Keratinocyte (primary cell): ENCODE results near the gene UMODL1. TPM values are rescaled to one million over a fixed set of nuclear protein-coding genes. Genes with fewer than 3 reads are reported as not detected.

ENCODE experiments used
- DNase-seq: peaks from one replicate; pipeline ENCODE4 v3.0.0-alpha.2; 2011; ENCODE audit warnings: low read depth, missing footprints, low spot score
- FAIRE-seq: peaks from 2 replicates; lab custom pipeline; 2011; peaks lifted over from hg19 to GRCh38; lab: Jason Lieb, UNC
- H2AFZ ChIP-seq: 2 replicates; pipeline ENCODE4 v1.6.0; 2012; ENCODE audit warnings: low read length, control low read depth, inconsistent platforms; ENCODE audit not compliant: control insufficient read depth
- H3K27ac ChIP-seq: 2 replicates; pipeline ENCODE4 v1.5.1; 2011; ENCODE audit warnings: low read length; ENCODE audit not compliant: control insufficient read depth, insufficient read depth
- H3K27me3 ChIP-seq: 3 replicates; pipeline ENCODE4 v1.6.0; 2011; ENCODE audit warnings: low read length; ENCODE audit not compliant: control insufficient read depth, insufficient read depth; ENCODE audit errors: extremely low read depth
- H3K36me3 ChIP-seq, 2 experiments: 2 replicates in 1 of 2; 3 replicates in 1 of 2; pipeline ENCODE4 v1.5.1; 2011; ENCODE audit warnings: low read length in 2 of 2, mild to moderate bottlenecking in 1 of 2; ENCODE audit not compliant: control insufficient read depth in 2 of 2, insufficient read depth in 2 of 2; ENCODE audit errors: extremely low read depth in 1 of 2
- H3K4me1 ChIP-seq: 3 replicates; pipeline ENCODE4 v1.5.1; 2011; ENCODE audit warnings: low read length; ENCODE audit not compliant: control insufficient read depth, insufficient read depth; ENCODE audit errors: extremely low read depth
- H3K4me2 ChIP-seq: 3 replicates; pipeline ENCODE4 v1.6.0; 2011; ENCODE audit warnings: low read depth, low read length; ENCODE audit not compliant: control insufficient read depth, insufficient read depth; ENCODE audit errors: extremely low read depth
- H3K4me3 ChIP-seq, 3 experiments: fragments of 200-600 bp in 1 of 3; sonication (generic) in 1 of 3; 2 replicates in 2 of 3; 3 replicates in 1 of 3; pipeline ENCODE4 v1.5.1; 2011 to 2016; ENCODE audit warnings: low read length in 3 of 3, mild to moderate bottlenecking in 3 of 3, control low read depth in 2 of 3, inconsistent platforms in 1 of 3, low read depth in 1 of 3, mixed read lengths in 1 of 3, mixed run types in 1 of 3, moderate library complexity in 1 of 3; ENCODE audit not compliant: control insufficient read depth in 2 of 3, insufficient read depth in 2 of 3; ENCODE audit errors: extremely low read depth in 1 of 3
- H3K79me2 ChIP-seq: 2 replicates; pipeline ENCODE4 v1.6.0; 2012; ENCODE audit warnings: low read length; ENCODE audit not compliant: control insufficient read depth, insufficient read depth
- H3K9ac ChIP-seq: 3 replicates; pipeline ENCODE4 v1.6.0; 2011; ENCODE audit warnings: low read length; ENCODE audit not compliant: control insufficient read depth, insufficient read depth; ENCODE audit errors: extremely low read depth
- H3K9me1 ChIP-seq: 3 replicates; pipeline ENCODE4 v1.6.0; 2011; ENCODE audit warnings: low read length; ENCODE audit not compliant: control insufficient read depth, insufficient read depth; ENCODE audit errors: extremely low read depth
- H3K9me3 ChIP-seq: 2 replicates; pipeline ENCODE4 v1.5.1; 2012; ENCODE audit warnings: low read depth, low read length; ENCODE audit not compliant: control insufficient read depth
- H4K20me1 ChIP-seq: 3 replicates; pipeline ENCODE4 v1.6.0; 2011; ENCODE audit warnings: low read length; ENCODE audit not compliant: control insufficient read depth, insufficient read depth; ENCODE audit errors: extremely low read depth
- EZH2 ChIP-seq: IDR thresholded peaks from one replicate; pipeline ENCODE4 v1.6.1; 2012; ENCODE audit warnings: inconsistent platforms, mild to moderate bottlenecking, low read length, moderate library complexity
- dilution Hi-C: fragments of 300-500 bp; cut with MboI; formaldehyde crosslinking; loops from one replicate; pipeline ENCODE4 v1.7.0; 2020; ENCODE audit warnings: low sequenced_read_pairs; ENCODE audit not compliant: extremely low pct_ligation_motif_present
- polyA plus RNA-seq, 5 experiments: library from polyadenylated mRNA; depleted of rRNA in 3 of 5; stranded (reverse) in 3 of 5; stranded (forward) in 1 of 5; unstranded in 1 of 5; fragments of >200 nt; gene quantifications; 1 replicate in 1 of 5; 2 replicates in 3 of 5; 3 replicates in 1 of 5; pipeline versions ENCODE4 v1.2.1 to v1.2.3, GENCODE V29; 2011 to 2012; ENCODE audit warnings: missing spikeins in 2 of 5, low read depth in 1 of 5, low replicate concordance in 1 of 5
- TF ChIP-seq, protein P1 (sequence below), 3 experiments: IDR thresholded peaks in 1 of 3; conservative IDR thresholded peaks in 1 of 3; optimal IDR thresholded peaks in 1 of 3; 2 replicates in 2 of 3; 3 replicates in 1 of 3; pipeline versions ENCODE3 to v1.5.1; 2011; ENCODE audit warnings: low read length in 3 of 3, mild to moderate bottlenecking in 3 of 3, moderate library complexity in 2 of 3, control low read depth in 1 of 3, inconsistent platforms in 1 of 3; ENCODE audit not compliant: insufficient read depth in 2 of 3; ENCODE audit errors: extremely low read depth in 1 of 3

UMODL1 gene
- polyA plus RNA-seq, 1 donor (not counting 4 experiments of a cell fraction or from before 2014, with no cell fraction given), result 0.03 TPM

DNA sequence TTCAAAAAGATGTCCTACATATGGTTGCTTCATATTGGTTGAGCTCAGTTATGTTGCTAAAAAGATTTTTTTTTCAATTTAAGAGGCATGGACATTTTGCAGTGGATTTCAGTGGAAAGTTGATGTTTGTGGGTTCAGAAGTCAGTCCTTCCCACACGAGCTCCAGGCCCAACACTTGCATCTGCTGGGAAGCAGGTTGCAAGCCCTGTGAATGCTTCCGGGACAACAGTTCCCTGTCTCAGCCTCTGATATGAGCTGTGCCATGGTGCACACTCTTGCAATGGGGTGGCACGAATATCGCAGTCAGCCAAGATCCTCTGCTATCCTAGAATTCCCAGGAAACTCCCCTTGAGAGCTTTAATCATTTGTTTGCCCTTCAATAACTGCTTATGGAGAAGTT lies 117.5 kb downstream of the UMODL1 start:
- Histone ChIP-seq H4K20me1 (no peaks in the 10 kb centered on the region), H3K9ac (no peak overlapping the region), H3K9me1 (no peaks in the 10 kb centered on the region), H3K4me2 (no peak overlapping the region), H2AFZ (no peak overlapping the region), H3K79me2 (no peaks in the 10 kb centered on the region), H3K27me3 (no peaks in the 10 kb centered on the region), H3K36me3 (no peaks in the 10 kb centered on the region), H3K4me3 (no peak overlapping the region), H3K9me3 (no peaks in the 10 kb centered on the region), H3K4me1 (peaks cover 16% of the 10 kb centered on the region), H3K27ac (no peak overlapping the region)
- DNase-seq (no peak), FAIRE-seq (no peak)
- dilution Hi-C loops, result no loop called here
- TF ChIP-seq, protein P1, sequence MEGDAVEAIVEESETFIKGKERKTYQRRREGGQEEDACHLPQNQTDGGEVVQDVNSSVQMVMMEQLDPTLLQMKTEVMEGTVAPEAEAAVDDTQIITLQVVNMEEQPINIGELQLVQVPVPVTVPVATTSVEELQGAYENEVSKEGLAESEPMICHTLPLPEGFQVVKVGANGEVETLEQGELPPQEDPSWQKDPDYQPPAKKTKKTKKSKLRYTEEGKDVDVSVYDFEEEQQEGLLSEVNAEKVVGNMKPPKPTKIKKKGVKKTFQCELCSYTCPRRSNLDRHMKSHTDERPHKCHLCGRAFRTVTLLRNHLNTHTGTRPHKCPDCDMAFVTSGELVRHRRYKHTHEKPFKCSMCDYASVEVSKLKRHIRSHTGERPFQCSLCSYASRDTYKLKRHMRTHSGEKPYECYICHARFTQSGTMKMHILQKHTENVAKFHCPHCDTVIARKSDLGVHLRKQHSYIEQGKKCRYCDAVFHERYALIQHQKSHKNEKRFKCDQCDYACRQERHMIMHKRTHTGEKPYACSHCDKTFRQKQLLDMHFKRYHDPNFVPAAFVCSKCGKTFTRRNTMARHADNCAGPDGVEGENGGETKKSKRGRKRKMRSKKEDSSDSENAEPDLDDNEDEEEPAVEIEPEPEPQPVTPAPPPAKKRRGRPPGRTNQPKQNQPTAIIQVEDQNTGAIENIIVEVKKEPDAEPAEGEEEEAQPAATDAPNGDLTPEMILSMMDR (optimal IDR thresholded peaks at IDR 0.05 in 1 of 3, IDR thresholded peaks at IDR 0.05 in 1 of 3, conservative IDR thresholded peaks at IDR 0.05 in 1 of 3; ENCODE audit: extremely low read depth in 1 of 3, insufficient read depth in 2 of 3, low read length in 3 of 3), result no peak
- TF ChIP-seq EZH2, result no peak

GRCh38 chr21:42189431-42189830 lies 118.3 kb downstream of the UMODL1 start:
- Histone ChIP-seq H3K4me1 (peaks cover 16% of the 10 kb centered on the region), H3K4me3 (no peak overlapping the region), H3K27me3 (no peaks in the 10 kb centered on the region), H3K9me3 (no peaks in the 10 kb centered on the region), H3K4me2 (no peak overlapping the region), H2AFZ (no peak overlapping the region), H3K9ac (no peak overlapping the region), H4K20me1 (no peaks in the 10 kb centered on the region), H3K9me1 (no peaks in the 10 kb centered on the region), H3K27ac (no peak overlapping the region), H3K79me2 (no peaks in the 10 kb centered on the region), H3K36me3 (no peaks in the 10 kb centered on the region)
- no peak for TF ChIP-seq EZH2
- TF ChIP-seq, protein P1 (optimal IDR thresholded peaks at IDR 0.05 in 1 of 3, IDR thresholded peaks at IDR 0.05 in 1 of 3, conservative IDR thresholded peaks at IDR 0.05 in 1 of 3; ENCODE audit: extremely low read depth in 1 of 3, insufficient read depth in 2 of 3, low read length in 3 of 3), result no peak
- DNase-seq (no peak), FAIRE-seq (no peak)
- dilution Hi-C loops, result no loop called here
